ENCODE measurements around the gene C17orf114.

The C17orf114 gene

GRCh38 chr17:4768298-4768697 lies 33.8 kb downstream of the C17orf114 start:
- Mint-ChIP-seq H3K4me3 (ENCODE audit: unreplicated experiment) (no peak overlapping the region), H3K27me3 (ENCODE audit: insufficient read depth, unreplicated experiment) (peaks cover 22% of the 10 kb centered on the region), H3K9me3 (ENCODE audit: unreplicated experiment) (no peaks in the 10 kb centered on the region), H3K36me3 (ENCODE audit: insufficient read depth, unreplicated experiment) (no peaks in the 10 kb centered on the region), H3K4me1 (ENCODE audit: insufficient read depth, unreplicated experiment) (peaks cover 3% of the 10 kb centered on the region), H3K27ac (ENCODE audit: low read depth, unreplicated experiment) (no peak overlapping the region)
- intact Hi-C loops (cut with micrococcal nuclease) = no loop called here
- POLR2A ChIA-PET = interaction anchor here (0.6 to 1.7 kb wide), 3 partner anchors 15 to 151 kb away, joined by 3 to 4 read pairs (median 3); no protein-coding TSS in a partner anchor
- no peak for DNase-seq (ENCODE audit: unreplicated experiment)
- TF ChIP-seq CTCF (IDR thresholded peaks at IDR 0.05; ENCODE audit: unreplicated experiment) = no peak
- CTCF ChIA-PET = interaction anchor here (0.5 kb wide), 1 partner anchor 317 kb away, joined by 5 read pairs; no protein-coding TSS in a partner anchor
- BruUV-seq (replicated peaks) = no TSS peak

- TF ChIP-seq CTCF (IDR thresholded peaks at IDR 0.05; ENCODE audit: unreplicated experiment) = no peak
- Mint-ChIP-seq H3K4me1 (ENCODE audit: insufficient read depth, unreplicated experiment) (peaks cover 2% of the 10 kb centered on the region), H3K9me3 (ENCODE audit: unreplicated experiment) (no peaks in the 10 kb centered on the region), H3K4me3 (ENCODE audit: unreplicated experiment) (no peak overlapping the region), H3K36me3 (ENCODE audit: insufficient read depth, unreplicated experiment) (no peaks in the 10 kb centered on the region), H3K27me3 (ENCODE audit: insufficient read depth, unreplicated experiment) (peaks cover 18% of the 10 kb centered on the region), H3K27ac (ENCODE audit: low read depth, unreplicated experiment) (no peak overlapping the region)
- ChIA-PET POLR2A (no interaction called here), CTCF (interaction anchor here (0.6 kb wide), 1 partner anchor 116 kb away, joined by 3 read pairs; no protein-coding TSS in a partner anchor)
- intact Hi-C loops (cut with micrococcal nuclease) = no loop called here
- no peak for DNase-seq (ENCODE audit: unreplicated experiment)
- BruUV-seq (replicated peaks) = no TSS peak
Measured at GRCh38 chr17:4766723-4767122, 35.4 kb downstream of the C17orf114 start.

- ChIA-PET POLR2A (no interaction called here), CTCF (interaction anchor here (0.6 kb wide), 1 partner anchor 116 kb away, joined by 3 read pairs; no protein-coding TSS in a partner anchor)
- DNase-seq (ENCODE audit: unreplicated experiment) = no peak
- H3K4me3 Mint-ChIP-seq (ENCODE audit: unreplicated experiment) = no peak overlapping the region
- H3K27me3 Mint-ChIP-seq (ENCODE audit: insufficient read depth, unreplicated experiment) = peaks cover 18% of the 10 kb centered on the region
- no peak overlapping the region for H3K27ac Mint-ChIP-seq (ENCODE audit: low read depth, unreplicated experiment)
- H3K9me3 Mint-ChIP-seq (ENCODE audit: unreplicated experiment) = no peaks in the 10 kb centered on the region
- intact Hi-C loops (cut with micrococcal nuclease) = no loop called here
- BruUV-seq (replicated peaks) = no TSS peak
- H3K36me3 Mint-ChIP-seq (ENCODE audit: insufficient read depth, unreplicated experiment) = no peaks in the 10 kb centered on the region
- no peaks in the 10 kb centered on the region for H3K4me1 Mint-ChIP-seq (ENCODE audit: insufficient read depth, unreplicated experiment)
- no peak for TF ChIP-seq CTCF (IDR thresholded peaks at IDR 0.05; ENCODE audit: unreplicated experiment)
Measured at GRCh38 chr17:4766201-4766600, 35.9 kb downstream of the C17orf114 start.

- H3K9me3 Mint-ChIP-seq (ENCODE audit: unreplicated experiment) = no peaks in the 10 kb centered on the region
- no TSS peak for BruUV-seq (replicated peaks)
- CTCF ChIA-PET = no interaction called here
- no peak overlapping the region for H3K27ac Mint-ChIP-seq (ENCODE audit: low read depth, unreplicated experiment)
- H3K4me1 Mint-ChIP-seq (ENCODE audit: insufficient read depth, unreplicated experiment) = no peaks in the 10 kb centered on the region
- no peaks in the 10 kb centered on the region for H3K36me3 Mint-ChIP-seq (ENCODE audit: insufficient read depth, unreplicated experiment)
- no peak for DNase-seq (ENCODE audit: unreplicated experiment)
- intact Hi-C loops (cut with micrococcal nuclease) = no loop called here
- H3K4me3 Mint-ChIP-seq (ENCODE audit: unreplicated experiment) = no peak overlapping the region
- peaks cover 18% of the 10 kb centered on the region for H3K27me3 Mint-ChIP-seq (ENCODE audit: insufficient read depth, unreplicated experiment)
- POLR2A ChIA-PET = interaction anchor here (0.6 kb wide), 1 partner anchor 17 kb away, joined by 3 read pairs; no protein-coding TSS in a partner anchor
- no peak for TF ChIP-seq CTCF (IDR thresholded peaks at IDR 0.05; ENCODE audit: unreplicated experiment)
Measured at GRCh38 chr17:4764595-4764994, 37.5 kb downstream of the C17orf114 start.
